ENCODE measurements around the gene NOL4L.

DNA sequence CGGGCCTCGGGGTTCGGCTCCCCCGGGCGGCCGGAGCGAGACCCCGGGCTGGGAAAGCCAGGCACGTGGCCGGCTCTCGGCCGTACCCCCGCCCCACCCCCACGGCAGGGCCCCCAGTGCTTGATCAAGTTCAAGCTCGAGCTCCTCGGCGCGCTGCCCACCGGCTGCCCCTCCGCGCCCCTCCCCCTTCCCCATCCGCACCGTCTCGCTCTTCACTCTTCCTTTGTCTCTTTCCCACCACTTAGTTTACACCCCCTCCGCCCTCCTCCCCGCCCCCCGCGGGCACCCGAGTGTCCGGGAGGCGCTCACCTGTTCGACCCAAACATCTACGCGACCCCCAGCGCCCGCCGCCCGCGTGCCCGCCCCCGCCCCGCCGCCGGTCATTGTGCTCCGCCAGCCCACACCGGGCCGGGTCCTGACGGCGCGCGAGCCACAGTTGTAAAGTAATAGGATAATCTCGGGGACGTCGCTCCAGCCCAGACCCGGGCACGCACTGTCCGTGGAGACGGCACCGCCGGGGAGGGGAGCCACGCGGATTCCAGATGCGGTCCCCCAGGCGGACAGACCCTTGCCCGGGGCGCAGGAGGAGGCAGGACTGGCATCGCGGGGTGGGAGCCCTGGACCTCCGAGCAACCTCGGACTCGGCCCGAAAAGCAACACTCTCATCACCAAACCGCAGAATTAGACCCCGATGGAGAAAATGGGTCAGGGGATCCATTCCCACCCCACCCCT lies 100.7 kb downstream of the NOL4L start:
- no peak for TF ChIP-seq EZH2 (IDR thresholded peaks at IDR 0.05; ENCODE audit: low read depth, unreplicated experiment)
- TF ChIP-seq CTCF (conservative IDR thresholded peaks at IDR 0.05; ENCODE audit: low read depth in 2 of 2) = no peak

All from GM23338 (cell line).